Ishikawa (cell line): ENCODE results near the gene MYO7B.

Source experiments
- CEBPB ChIP-seq: IDR thresholded peaks from 2 replicates; pipeline ENCODE4 v1.6.1; 2012
- CREB1 ChIP-seq: IDR thresholded peaks from 2 replicates; pipeline ENCODE4 v1.6.1; 2012; ENCODE audit warnings: low read depth
- EGR1 ChIP-seq: IDR thresholded peaks from 2 replicates; pipeline ENCODE4 v1.6.1; 2012
- EP300 ChIP-seq: IDR thresholded peaks from 2 replicates; pipeline ENCODE4 v1.6.1; 2012; ENCODE audit warnings: borderline replicate concordance
- FOXM1 ChIP-seq: IDR thresholded peaks from 2 replicates; pipeline ENCODE4 v1.6.1; 2012; ENCODE audit warnings: low read depth, borderline replicate concordance
- MAX ChIP-seq: IDR thresholded peaks from 2 replicates; pipeline ENCODE4 v1.6.1; 2012
- NFIC ChIP-seq: IDR thresholded peaks from 2 replicates; pipeline ENCODE4 v1.6.1; 2012
- RAD21 ChIP-seq: IDR thresholded peaks from 2 replicates; pipeline ENCODE4 v1.6.1; 2012; ENCODE audit warnings: low read depth
- REST ChIP-seq: IDR thresholded peaks from 2 replicates; pipeline ENCODE4 v1.6.1; 2012; ENCODE audit warnings: low read depth, mild to moderate bottlenecking
- TAF1 ChIP-seq: IDR thresholded peaks from 2 replicates; pipeline ENCODE4 v1.6.1; 2012; ENCODE audit warnings: low read depth, mild to moderate bottlenecking
- TCF12 ChIP-seq: IDR thresholded peaks from 2 replicates; pipeline ENCODE4 v1.6.1; 2012; ENCODE audit warnings: low read depth
- TEAD4 ChIP-seq: IDR thresholded peaks from 2 replicates; pipeline ENCODE4 v1.6.1; 2012
- USF1 ChIP-seq: IDR thresholded peaks from 2 replicates; pipeline ENCODE4 v1.6.1; 2012
- YY1 ChIP-seq: IDR thresholded peaks from 2 replicates; pipeline ENCODE4 v1.6.1; 2012; ENCODE audit warnings: low read depth
- ZBTB7A ChIP-seq: IDR thresholded peaks from 2 replicates; pipeline ENCODE4 v1.6.1; 2012; ENCODE audit warnings: low read depth

The MYO7B gene

GRCh38 chr2:127630096-127630863 lies 94.8 kb downstream of the MYO7B start:
- TF ChIP-seq CEBPB, result no peak
- no peak for TF ChIP-seq TAF1
- TF ChIP-seq YY1, result no peak
- no peak for TF ChIP-seq EP300
- no peak for TF ChIP-seq EGR1
- TF ChIP-seq TCF12, result no peak
- TF ChIP-seq TEAD4, result no peak
- TF ChIP-seq RAD21, result no peak
- TF ChIP-seq MAX, result no peak
- TF ChIP-seq ZBTB7A, result no peak
- no peak for TF ChIP-seq FOXM1
- no peak for TF ChIP-seq USF1
- TF ChIP-seq CREB1, result no peak
- no peak for TF ChIP-seq REST
- no peak for TF ChIP-seq NFIC

- TF ChIP-seq RAD21, result no peak
- TF ChIP-seq CEBPB, result no peak
- no peak for TF ChIP-seq ZBTB7A
- TF ChIP-seq FOXM1, result no peak
- no peak for TF ChIP-seq TAF1
- TF ChIP-seq REST, result no peak
- TF ChIP-seq USF1, result no peak
- TF ChIP-seq TEAD4, result no peak
- no peak for TF ChIP-seq YY1
- TF ChIP-seq EGR1, result no peak
- no peak for TF ChIP-seq NFIC
These were observed 95.5 kb downstream of the MYO7B start for GRCh38 chr2:127630864-127631540.

- no peak for TF ChIP-seq FOXM1
- no peak for TF ChIP-seq TAF1
- TF ChIP-seq REST, result no peak
- TF ChIP-seq CEBPB, result no peak
- TF ChIP-seq TCF12, result no peak
- no peak for TF ChIP-seq EGR1
- TF ChIP-seq USF1, result no peak
- no peak for TF ChIP-seq CREB1
- no peak for TF ChIP-seq NFIC
- TF ChIP-seq YY1, result no peak
- no peak for TF ChIP-seq ZBTB7A
- TF ChIP-seq TEAD4, result no peak
- TF ChIP-seq MAX, result no peak
- no peak for TF ChIP-seq RAD21
- no peak for TF ChIP-seq EP300
These were observed 96.1 kb downstream of the MYO7B start for GRCh38 chr2:127631541-127631996.
